Sigmoid colon (tissue), 4 donors: ENCODE results near the gene EMID1.

ENCODE experiments used
- CTCF ChIP-seq, 4 experiments: fragments of 450-650 bp in 3 of 4; fragments of 200-600 bp in 1 of 4; IDR thresholded peaks; one replicate each; pipeline ENCODE4 v1.5.1; 2016 to 2019; ENCODE audit warnings: antibody characterized with exemption in 4 of 4, mild to moderate bottlenecking in 3 of 4, moderate library complexity in 2 of 4
- POLR2AphosphoS5 ChIP-seq, 4 donors: sonication (generic); formaldehyde crosslinking; IDR thresholded peaks; one replicate each; pipeline ENCODE4 v1.6.1; 2017; ENCODE audit warnings: antibody characterized with exemption in 4 of 4

GRCh38 chr22:29197096-29197495, 8.6 kb upstream of the EMID1 start:
- TF ChIP-seq CTCF (IDR thresholded peaks at IDR 0.05) (no peak), POLR2AphosphoS5 (IDR thresholded peaks at IDR 0.05) (no peak)
